ENCODE measurements around the gene TGM2.

The TGM2 gene

DNA sequence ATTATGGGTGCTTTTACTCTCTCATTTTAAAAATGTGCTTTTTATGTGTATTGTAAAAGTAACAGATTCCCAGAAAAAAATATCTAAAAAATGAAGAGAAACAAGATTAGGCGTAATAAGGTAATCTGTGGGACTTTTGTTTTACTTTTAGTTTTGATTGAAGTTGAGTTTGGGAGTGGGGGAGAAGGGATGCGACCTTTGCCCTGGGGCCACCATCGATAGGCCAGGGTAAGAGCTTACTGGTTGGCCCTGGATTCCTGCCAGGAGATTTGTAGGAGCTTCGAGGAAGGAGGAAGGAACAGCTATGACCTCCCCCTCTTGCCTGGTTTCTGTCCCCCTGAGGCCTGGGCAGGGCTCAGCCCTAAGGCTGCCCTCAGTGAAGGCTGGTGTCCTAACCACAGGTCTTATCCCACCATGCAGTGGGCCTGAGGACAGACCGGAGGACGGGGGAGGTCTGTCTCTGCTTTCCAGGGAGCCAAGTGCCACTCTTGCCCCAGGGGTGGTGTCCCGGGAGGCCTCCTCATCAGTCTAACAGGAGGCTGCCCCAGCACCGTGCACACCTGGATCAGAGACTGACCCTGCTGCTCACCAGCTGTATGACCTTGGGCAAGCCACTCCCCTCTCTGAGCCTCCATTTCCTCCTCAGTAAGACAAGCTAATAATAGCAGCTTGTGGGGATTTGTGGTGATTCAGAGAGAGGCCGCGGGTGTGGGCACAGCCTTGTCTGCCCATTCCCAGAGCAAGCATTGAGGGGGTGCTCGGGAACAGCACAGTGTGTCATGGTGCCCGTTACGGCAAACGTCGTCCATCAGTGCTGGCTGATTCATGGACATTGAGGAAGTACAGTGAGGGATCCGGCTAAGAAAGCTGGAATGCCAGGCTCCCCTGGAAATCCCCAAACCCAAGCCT is 21.2 kb downstream of the TGM2 start:
- FAIRE-seq, result no peak

DNA sequence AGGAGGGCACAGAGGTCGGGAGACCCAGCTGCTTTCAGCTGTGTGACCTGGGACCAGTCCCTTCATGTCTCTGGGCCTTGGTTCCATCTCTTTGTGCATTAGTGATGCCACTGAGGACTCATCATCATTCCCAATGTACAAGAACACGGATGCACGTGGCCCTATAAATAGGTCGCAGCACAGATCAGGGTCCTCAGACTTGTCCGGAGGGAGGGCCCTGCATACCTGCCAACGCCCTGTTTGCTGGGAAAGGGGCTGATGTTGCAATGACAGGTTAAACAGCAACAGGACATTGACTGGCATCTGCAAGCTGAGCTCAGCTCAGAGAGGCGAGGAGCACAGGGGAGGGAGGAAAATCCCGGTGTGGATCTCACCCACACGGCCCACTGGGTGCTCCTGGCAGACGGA is 21.8 kb downstream of the TGM2 start:
- no peak for FAIRE-seq

DNA sequence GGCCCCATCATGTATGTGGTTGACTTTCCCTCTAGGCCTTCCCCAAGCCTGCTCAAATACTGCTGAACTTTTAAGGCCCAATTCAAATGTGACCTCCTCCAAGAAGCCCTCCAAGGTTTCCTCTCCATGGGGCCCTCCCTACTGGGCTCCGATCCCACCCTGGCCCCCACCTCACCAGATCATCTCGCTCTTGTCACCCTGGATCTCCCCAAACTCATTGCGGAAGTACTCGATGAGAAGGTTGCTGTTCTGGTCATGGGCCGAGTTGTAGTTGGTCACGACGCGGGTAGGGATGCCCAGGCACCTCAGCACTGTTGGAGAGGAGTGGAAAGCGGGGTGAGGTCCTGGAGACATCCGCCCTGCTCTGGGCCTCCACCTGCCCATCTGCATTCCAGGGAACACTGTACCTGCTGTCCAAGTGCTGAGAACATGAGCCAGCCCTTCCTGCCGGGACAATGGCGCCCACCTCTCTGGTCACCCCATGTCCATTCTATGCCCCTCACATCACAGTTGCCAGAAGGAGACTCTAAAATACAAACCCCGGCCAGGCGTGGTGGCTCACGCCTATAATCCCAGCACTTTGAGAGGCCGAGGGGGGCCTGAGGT is 23.1 kb downstream of the TGM2 start:
- no peak for FAIRE-seq

DNA sequence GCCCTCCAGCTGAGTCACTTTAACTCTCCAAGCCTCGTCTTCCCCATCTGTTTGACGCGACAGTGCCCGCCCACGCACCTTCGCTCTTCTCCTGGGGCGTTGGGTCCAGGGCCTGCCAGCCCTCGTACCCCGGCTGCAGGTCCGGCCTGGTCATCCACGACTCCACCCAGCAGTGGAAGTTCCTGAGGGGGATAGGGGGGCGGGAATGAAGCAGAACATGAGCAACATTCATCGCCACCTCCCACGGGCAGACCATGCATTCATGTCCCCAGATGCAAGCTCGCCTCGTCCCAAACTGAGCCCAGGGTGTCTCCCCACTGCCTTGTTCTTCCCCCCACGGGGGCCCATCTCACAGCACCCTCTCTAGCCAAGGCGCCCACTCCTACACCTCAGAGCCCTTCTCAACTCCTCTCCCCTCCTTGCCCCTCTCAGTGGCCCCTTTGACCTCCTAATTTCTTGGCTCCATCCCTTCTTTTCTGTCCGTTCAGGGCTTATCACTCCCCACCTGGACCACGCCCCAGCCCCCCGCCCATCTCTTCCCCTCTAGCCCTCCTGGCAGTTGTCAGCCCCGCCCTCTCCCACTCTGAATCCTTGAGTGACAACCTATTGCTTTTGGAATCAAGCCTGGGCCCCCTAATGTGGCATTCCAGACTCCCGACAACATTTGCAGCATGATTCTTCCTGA is 23.7 kb downstream of the TGM2 start:
- FAIRE-seq, result no peak

DNA sequence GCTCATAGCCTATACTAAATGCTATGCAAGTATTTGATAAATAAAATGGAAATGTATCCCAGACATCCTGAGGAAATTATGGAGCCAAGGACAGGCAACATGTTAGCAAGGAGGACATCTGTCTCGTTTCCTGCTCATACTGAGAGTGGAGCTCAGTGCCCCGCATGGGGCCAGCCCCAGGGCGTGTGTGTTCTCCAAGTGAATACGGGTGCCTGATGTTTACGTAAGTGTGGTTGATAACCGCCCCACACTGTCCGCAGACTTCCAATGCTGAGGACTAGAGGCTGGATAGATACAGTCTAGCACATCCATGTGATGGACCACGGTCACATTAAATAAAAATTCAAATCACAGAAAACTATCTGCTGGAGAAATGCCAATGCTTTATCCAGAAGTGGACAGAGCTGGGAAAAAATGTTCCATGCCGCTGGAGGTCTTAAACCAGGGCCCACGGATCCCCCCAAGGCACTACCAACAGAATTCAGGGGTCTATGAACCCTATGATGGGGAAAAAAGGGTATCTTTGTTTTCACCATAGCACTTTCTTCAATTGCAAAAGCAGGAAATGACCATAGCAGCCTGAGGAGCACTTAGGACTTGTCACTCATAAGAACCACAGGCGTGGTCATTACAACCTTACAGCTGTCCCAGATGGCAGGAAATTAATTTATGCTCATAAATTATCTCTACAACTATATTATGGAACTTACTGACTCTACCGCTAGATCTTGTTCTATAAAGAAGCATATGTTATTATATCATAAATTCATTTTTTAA is 24.9 kb downstream of the TGM2 start:
- FAIRE-seq, result no peak

DNA sequence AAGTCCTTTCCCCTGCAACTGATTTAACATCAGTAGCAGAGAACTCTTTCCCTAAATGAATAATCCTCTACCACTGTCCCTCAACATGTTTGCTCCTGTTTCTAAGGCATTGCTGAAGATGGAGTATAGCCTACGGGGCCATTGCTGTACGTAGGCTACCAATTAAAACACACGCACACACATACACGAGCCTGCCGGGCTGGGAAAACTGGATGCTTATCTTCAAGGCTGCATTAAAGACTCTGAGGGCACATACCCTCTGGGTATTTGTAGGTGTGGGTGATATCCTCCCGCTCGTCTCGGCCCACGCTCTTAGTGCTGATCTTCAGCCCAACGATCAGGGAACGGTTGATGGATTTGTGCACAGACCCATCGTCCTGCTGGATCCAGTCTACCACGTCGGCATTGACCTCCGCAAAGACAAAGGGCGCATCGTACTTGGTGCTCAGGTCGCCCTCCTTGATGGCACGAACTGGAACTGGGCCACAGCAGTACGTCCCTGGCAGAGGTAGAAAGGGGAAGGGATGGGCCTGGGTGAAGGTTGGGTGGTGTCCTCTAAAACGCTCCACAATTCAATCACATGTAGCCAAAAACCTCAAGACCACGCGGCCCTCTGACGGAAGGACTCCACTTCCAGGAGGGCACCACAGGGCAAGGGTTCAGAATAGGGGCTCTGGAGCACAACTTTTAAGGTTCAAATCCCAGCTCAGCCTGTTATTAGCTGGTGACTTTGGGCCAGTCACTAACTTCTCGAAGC is 25.7 kb downstream of the TGM2 start:
- no peak for FAIRE-seq

DNA sequence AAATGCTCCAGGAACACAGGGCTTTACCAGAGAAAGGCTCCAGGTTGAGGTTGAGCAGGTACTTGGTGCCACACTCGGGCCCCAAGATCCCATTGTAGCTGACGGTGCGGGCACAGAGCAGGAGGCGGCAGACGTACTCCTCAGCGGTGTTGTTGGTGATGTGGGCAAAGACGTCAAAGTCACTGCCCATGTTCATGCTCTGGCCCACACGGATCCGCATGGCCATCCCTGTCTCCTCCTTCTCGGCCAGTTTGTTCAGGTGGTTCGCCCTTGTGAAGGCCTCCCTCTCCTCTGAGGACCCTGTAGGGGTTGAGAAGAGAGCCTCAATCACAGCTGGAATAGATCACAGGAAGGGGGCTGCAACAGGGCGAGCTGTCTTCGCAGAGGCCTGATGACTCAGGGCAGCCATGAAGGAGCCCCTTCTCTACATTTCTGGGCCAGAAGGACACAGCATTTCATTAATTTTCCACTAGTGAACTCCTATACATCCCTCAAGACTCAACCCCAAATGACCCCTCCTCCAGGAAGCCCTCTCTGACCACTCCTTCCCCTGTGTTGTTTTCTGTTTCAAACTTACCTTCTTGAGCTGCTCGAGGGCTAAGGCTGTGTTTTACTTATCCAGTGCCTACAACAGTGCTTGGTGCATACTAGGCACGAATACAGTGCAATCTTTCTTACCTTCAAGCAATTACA is 26.8 kb downstream of the TGM2 start:
- FAIRE-seq, result no peak

DNA sequence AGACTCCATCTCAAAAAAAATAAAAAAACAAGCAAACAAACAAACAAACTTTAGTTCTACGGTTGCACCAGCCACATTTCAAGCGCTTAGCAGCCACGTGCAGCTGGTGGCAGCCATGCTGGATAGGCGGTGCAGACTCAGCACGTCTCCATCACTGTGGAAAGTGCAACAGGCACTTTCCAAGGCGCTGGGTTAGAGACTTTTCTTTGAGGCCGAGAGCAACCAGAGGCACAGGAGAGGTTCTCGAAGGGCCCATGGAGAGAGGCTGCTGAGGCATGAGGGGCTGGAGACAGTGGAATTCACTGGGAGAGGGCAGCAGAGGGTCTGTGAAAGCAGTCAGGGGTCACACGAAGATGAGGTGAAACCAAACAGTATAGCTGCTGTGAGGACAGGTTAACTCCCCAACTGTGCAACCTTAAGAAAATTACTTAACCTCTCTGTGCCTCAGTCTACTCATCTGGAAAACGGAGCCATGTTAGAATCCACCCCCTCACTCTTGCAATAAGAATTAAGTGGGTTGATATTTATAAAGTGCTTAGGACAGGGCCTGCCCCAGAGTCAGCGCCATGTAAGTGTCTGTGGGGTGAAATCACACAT is 27.5 kb downstream of the TGM2 start:
- no peak for FAIRE-seq

DNA sequence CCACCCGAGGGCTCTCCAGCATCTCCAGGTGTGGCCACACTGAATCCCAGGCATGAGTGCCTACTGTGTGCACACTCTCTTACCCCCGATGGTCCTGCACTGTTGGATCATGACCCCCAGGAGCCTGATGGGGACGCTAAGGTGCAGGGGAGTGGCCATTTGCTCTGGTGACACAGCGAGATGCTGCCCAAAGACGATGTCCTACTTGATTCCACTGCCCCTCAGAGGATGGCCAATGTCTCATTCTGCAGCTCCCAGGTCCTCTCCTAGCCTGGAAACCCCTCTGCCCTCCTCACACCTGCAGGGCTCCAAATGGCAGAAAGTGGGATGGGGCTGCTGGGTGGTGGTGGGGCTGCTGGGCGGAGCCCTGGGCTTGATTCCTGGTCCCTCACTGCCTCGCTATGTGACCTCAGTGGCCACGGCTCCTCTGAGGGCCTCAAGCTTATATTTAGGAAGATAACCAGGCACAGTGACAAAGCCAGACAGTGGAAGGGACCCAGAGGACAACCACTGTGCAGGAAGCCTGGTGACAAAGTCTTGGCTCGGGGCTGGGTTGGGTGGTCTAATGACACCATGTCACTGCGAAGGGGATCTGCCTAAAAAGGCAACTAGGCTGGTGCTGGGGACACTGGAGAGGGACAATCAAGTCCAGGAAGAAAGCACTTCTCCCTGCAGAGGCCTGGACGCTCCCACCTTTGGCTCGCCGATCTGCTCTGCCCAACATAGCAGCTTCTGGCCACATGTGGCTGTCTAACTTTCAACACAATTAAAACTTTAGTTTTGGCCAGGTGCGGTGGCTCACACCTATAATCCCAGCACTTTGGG is 28.4 kb downstream of the TGM2 start:
- no peak for FAIRE-seq

DNA sequence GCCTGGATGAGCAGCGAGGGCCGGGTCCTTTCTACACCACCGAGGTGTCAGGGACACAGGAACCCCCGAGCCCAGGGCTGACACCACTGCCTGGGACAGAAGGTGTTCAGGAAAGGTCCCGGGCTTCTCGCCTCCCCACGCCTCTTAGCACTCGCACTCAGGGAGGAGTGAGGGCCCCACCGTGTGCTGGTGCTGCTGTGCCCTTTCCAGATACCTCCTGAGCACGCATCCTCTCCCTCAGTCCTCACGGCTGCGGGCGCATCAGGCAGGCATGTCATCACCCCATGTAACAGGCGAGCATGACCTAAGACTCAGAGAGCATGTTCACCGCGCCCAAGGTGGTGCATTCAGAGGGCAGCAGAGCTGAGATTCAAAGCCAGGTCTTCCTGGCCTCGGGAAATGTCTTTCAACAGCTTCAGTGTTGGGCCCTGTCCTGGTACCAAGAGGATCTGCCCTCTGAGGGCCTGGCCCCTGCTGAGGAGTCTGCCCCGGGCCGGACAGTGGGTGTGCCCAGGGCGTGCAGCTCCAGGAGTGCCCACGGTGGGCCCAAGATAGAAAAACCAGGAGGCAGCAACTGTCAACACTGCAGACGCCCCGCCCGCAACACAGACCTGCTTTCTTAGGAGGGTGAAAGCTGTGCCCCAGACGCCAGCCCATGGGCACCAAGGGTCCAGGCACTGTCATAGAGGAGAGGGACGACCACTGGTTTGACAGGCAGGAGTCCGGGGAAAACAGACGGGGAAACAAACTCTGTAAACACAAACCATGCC is 29.2 kb downstream of the TGM2 start:
- no peak for FAIRE-seq

DNA sequence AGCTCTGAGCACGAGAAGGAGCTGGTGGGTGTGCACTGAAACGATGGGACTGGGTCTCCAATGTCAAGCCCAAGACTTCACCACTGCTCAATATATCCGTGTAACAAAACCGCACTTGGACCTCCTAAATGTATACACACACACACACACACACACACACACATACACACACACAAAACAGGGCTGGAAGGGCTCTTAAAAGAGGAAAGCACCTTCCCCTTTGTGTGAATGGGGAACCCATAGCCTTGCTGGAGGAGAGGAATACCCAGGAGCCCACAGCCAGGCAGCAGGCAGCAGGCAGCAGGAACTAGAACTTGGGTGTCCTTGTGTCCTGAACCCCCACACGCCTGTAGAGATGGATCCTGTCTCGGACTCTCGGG is 29.8 kb downstream of the TGM2 start:
- no peak for FAIRE-seq

DNA sequence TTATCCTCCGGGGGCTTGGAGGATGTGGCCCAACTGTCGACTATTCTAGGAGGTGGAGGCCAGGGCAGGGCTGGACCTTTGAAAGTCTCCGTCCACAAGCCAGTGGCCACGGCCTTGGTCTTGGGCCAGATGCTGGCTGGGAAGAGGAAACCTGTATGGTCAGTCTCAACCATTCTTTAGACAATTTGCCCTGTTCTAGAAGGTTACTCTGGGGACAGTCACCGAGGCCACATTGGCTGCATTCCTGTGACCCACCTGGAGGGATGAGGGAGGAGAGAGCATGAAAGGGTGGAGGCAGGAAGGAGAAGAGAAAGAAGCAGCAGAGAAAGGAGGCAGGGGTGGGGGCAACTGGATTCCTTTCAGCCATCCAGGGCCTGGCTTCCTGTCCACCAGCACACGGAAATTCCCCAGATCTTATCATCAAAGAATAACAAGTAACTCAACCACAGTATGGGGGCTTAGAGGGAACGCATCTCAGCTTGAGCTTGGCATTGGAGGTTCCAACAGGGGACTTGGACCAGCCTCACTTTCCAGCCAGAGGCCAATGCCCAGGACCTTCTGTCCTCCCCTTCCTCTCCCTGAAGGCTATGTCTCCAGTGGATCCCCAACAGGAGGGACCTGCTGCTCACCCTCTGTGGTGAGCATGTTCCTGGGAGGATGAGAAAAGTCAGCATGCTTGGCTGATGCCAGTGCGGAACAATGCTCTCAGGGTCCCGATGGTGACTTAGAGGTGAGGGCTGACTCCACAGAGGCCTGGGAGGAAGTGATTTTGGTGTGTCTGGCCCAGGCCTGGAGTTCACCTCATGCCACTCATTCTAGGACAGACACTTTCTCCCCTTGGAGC is 30.4 kb downstream of the TGM2 start:
- FAIRE-seq, result no peak

DNA sequence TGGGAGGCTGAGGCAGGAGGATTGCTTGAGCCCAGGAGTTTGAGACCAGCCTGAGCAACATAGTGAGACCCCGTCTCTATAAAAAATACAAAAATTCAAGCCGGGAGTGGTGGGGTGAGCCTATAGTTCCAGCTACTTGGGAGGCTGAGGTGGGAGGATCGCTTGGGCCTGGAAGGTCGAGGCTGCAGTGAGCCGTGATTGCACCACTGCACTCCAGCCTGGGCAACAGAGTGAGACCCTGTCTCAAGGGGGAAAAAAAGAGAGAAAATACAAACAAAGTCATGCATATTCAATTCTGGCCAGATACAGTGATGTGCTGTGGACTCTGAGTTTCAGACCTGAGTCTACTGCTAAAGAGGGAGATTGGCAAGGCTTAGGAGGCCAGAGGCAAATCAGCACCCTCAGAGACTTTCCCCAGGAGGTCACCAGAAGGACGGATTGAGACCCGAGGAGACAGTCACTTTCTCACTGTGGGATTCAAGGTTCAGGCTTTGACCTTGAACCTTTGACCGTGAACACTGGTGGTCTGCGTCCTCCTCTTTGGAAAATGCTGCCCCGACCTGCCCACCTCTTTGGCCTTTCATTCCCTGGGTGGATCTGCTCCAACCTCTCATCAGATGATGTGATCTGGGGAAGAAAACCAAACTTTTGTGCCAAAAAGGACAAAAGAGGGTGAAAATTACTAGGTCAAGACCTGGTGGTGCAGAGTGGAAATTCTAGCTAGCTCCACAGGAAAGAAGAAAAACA is 31.2 kb downstream of the TGM2 start:
- FAIRE-seq, result no peak

DNA sequence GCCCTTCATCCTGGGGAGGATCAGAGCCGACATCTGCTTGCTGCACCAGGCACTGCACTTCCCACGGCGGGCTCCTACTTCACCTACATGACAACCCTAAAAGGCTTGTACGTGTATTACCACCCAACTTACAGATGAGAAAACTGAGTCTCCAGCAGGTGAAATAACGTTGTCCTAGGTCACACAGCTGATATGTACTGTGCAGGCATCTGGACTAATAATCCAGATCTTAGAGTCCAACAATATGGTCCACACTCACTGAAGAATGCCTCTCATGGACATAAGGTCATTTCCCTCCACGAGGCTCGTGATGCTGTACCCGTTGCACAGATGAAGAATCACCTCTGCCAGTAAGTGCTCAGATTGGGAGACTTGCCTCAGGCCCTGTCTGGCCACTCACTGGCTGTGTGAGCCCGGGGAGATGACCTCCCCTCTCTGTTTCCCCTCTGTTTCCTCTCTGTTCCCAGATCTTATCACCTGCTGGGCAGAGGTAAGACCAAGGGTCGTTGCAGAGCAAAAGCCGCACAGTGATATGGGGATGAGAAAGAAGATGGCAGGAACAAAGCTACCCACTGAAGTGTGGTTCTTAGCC is 32.1 kb downstream of the TGM2 start:
- FAIRE-seq, result no peak

DNA sequence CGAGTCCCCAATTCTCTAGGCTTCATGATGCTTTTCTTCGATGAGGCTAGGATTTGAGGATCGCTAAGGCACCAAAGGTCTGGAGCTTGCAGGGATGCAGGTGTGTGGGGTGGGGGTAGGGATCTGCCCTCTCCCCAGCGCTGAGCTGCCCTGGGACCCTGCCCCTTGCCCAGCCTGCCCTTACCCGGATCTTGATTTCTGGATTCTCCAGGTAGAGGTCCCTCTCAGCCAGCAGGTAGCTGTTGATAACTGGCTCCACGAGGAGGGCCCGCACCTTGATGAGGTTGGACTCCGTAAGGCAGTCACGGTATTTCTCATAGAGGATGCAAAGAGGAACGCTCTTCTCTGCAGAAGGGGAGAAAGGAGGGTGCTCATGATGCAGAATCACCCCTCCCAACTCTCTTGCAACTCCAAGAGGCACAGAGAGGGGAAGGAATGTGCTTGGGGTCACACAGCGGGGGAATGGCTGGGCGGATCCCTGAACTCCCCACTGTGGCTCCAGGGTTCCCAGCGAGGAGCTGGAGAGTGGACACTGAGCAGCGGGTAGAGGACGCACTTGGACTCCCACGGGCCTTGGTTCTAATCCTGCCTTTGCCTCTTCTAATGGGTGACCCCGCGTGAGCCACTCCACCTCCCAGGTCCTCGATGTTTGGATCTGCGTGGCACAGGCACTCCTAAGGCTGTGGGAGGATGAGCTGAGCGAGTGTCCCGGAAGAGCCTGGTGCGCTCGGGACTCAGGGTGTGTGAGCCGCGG is 32.7 kb downstream of the TGM2 start:
- no peak for FAIRE-seq

DNA sequence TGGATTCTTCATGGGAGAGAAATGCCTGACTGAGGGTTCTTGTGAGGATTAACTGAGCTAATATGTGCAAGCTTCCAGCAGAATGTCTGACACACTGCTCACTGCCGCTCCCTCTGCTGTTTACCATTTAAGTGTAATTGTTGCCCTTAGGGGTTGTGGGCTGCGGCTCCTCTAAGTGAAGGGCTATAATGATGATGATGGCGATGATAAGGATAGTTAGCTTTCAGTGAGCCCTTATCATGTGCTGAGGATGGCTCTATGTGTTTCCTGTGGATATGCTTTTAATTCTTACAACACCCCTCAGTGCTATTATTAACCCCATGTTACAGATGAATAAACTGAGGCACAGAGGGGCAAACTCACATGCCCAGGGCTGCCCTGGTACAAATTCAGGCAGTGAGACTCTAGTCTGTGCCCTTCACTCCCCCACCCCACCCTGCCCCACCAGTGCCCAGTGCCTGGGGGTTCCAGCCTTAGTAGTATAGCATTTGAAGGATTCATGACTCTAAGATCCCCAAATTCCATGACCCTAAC is 33.4 kb downstream of the TGM2 start:
- FAIRE-seq, result no peak
